HepG2 (cell line): ENCODE measurements around the gene NECTIN2. TPM values are rescaled to one million over a fixed set of nuclear protein-coding genes. Genes with fewer than 3 reads are reported as not detected.

Experiments
- ASH2L ChIP-seq: fragments of 300-600, 200-600 bp; sonication (generic); IDR thresholded peaks from 2 replicates; pipeline ENCODE4 v1.7.0; 2017; ENCODE audit warnings: low read depth, mild to moderate bottlenecking, moderate library complexity, mixed read lengths, low read length; ENCODE audit not compliant: insufficient read length
- CBFB ChIP-seq: sonication (generic); formaldehyde crosslinking; IDR thresholded peaks from 2 replicates; pipeline ENCODE4 v1.4.0; 2020; ENCODE audit warnings: missing genetic modification reagents
- HDAC2 ChIP-seq: sonication (generic); formaldehyde crosslinking; IDR thresholded peaks from 2 replicates; pipeline ENCODE4 v1.4.0; 2020; ENCODE audit warnings: missing genetic modification reagents
- HMG20A ChIP-seq: IDR thresholded peaks from 2 replicates; pipeline ENCODE4 v1.6.1; 2016; ENCODE audit warnings: borderline replicate concordance
- HNRNPUL1 ChIP-seq: fragments of 200-400 bp; formaldehyde crosslinking; IDR thresholded peaks from 2 replicates; pipeline ENCODE4 v1.6.1; 2017; ENCODE audit warnings: low read depth, mild to moderate bottlenecking, low read length, moderate library complexity
- KLF11 ChIP-seq: IDR thresholded peaks from 2 replicates; pipeline ENCODE4 v1.6.1; 2016; ENCODE audit warnings: missing compliant biosample characterization
- MXI1 ChIP-seq: IDR thresholded peaks from 3 replicates; pipeline ENCODE4 v1.6.1; 2012; ENCODE audit warnings: low read depth, low read length, inconsistent platforms, borderline replicate concordance
- NFIB ChIP-seq: sonication (generic); formaldehyde crosslinking; IDR thresholded peaks from 2 replicates; pipeline ENCODE4 v1.9.0; 2021; ENCODE audit warnings: missing genetic modification reagents, mild to moderate bottlenecking, borderline replicate concordance
- SNAI1 ChIP-seq: sonication (generic); formaldehyde crosslinking; IDR thresholded peaks from 2 replicates; pipeline ENCODE4 v1.5.0; 2020; ENCODE audit warnings: mild to moderate bottlenecking, missing genetic modification reagents, borderline replicate concordance
- TAF1 ChIP-seq: sonication (generic); formaldehyde crosslinking; IDR thresholded peaks from 2 replicates; pipeline ENCODE4 v1.4.0; 2020; ENCODE audit warnings: missing genetic modification reagents
- TFDP1 ChIP-seq: IDR thresholded peaks from 2 replicates; pipeline ENCODE4 v1.6.1; 2016; ENCODE audit warnings: missing compliant biosample characterization, missing genetic modification reagents, borderline replicate concordance
- THAP9 ChIP-seq: sonication (generic); formaldehyde crosslinking; IDR thresholded peaks from 2 replicates; pipeline ENCODE4; 2020; ENCODE audit warnings: missing genetic modification reagents, mild to moderate bottlenecking, borderline replicate concordance
- ZNF10 ChIP-seq: sonication (generic); formaldehyde crosslinking; IDR thresholded peaks from 2 replicates; pipeline ENCODE4 v1.4.0; 2020; ENCODE audit warnings: mild to moderate bottlenecking, low read depth, missing genetic modification reagents, borderline replicate concordance
- ZNF292 ChIP-seq: sonication (generic); formaldehyde crosslinking; IDR thresholded peaks from 2 replicates; pipeline ENCODE4 v1.8.1; 2022; ENCODE audit warnings: mild to moderate bottlenecking, low read depth, missing genetic modification reagents, borderline replicate concordance
- ZNF501 ChIP-seq: sonication (generic); formaldehyde crosslinking; IDR thresholded peaks from 2 replicates; pipeline ENCODE4 v1.5.1; 2020; ENCODE audit warnings: mild to moderate bottlenecking, moderate library complexity, missing genetic modification reagents
- ZNF572 ChIP-seq: sonication (generic); formaldehyde crosslinking; IDR thresholded peaks from 2 replicates; pipeline ENCODE4 v1.5.1; 2020; ENCODE audit warnings: mild to moderate bottlenecking, missing genetic modification reagents
- polyA plus RNA-seq, 8 experiments: library from polyadenylated mRNA; depleted of rRNA in 3 of 8; stranded (reverse) in 7 of 8; unstranded in 1 of 8; fragments of >200 nt; fragmentation: Illumina TruSeq in 4 of 8; extraction: Trizol in 4 of 8; gene quantifications; 2 replicates each; pipeline versions ENCODE4 v1.2.1 to v1.2.3, GENCODE V29; 2011 to 2016; ENCODE audit warnings: low read depth in 4 of 8, missing spikeins in 1 of 8, mixed read lengths in 1 of 8; ENCODE audit not compliant: insufficient read depth in 1 of 8
- total RNA-seq, 5 experiments: library from RNA; depleted of rRNA; stranded (reverse); fragments of >200 nt; fragmentation: Illumina TruSeq; extraction: Trizol; gene quantifications; 2 replicates each; pipeline ENCODE4 v1.2.3, GENCODE V29; 2016; ENCODE audit warnings: low read depth in 1 of 5
- TF ChIP-seq, protein P1 (sequence below): sonication (generic); formaldehyde crosslinking; IDR thresholded peaks from 2 replicates; pipeline ENCODE4 v1.4.0; 2020; ENCODE audit warnings: missing genetic modification reagents, borderline replicate concordance
- TF ChIP-seq, protein P2 (sequence below): IDR thresholded peaks from 2 replicates; pipeline ENCODE4 v1.6.1; 2018; ENCODE audit warnings: missing genetic modification reagents, mild to moderate bottlenecking, missing compliant biosample characterization
- TF ChIP-seq, protein P3 (sequence below): sonication (generic); formaldehyde crosslinking; IDR thresholded peaks from 2 replicates; pipeline ENCODE4 v1.4.0; 2020; ENCODE audit warnings: missing genetic modification reagents

NECTIN2 gene
- total and polyA plus RNA-seq, 2 of the 13 experiments (the other 11 are each of a cell fraction or from before 2014, with no cell fraction given): 75.4 to 114 TPM

- TF ChIP-seq TAF1 (CRISPR knock-in tag): 0 out of 2 replicates have a peak, but pooled peaks have one; percentile 8
- TF ChIP-seq KLF11 (CRISPR knock-in tag): no peak
- no peak for TF ChIP-seq ZNF10
- no peak for TF ChIP-seq SNAI1 (CRISPR knock-in tag)
- TF ChIP-seq TFDP1: peak; percentile 23; the same call in 1 of the 2 replicates
- TF ChIP-seq, protein P1, sequence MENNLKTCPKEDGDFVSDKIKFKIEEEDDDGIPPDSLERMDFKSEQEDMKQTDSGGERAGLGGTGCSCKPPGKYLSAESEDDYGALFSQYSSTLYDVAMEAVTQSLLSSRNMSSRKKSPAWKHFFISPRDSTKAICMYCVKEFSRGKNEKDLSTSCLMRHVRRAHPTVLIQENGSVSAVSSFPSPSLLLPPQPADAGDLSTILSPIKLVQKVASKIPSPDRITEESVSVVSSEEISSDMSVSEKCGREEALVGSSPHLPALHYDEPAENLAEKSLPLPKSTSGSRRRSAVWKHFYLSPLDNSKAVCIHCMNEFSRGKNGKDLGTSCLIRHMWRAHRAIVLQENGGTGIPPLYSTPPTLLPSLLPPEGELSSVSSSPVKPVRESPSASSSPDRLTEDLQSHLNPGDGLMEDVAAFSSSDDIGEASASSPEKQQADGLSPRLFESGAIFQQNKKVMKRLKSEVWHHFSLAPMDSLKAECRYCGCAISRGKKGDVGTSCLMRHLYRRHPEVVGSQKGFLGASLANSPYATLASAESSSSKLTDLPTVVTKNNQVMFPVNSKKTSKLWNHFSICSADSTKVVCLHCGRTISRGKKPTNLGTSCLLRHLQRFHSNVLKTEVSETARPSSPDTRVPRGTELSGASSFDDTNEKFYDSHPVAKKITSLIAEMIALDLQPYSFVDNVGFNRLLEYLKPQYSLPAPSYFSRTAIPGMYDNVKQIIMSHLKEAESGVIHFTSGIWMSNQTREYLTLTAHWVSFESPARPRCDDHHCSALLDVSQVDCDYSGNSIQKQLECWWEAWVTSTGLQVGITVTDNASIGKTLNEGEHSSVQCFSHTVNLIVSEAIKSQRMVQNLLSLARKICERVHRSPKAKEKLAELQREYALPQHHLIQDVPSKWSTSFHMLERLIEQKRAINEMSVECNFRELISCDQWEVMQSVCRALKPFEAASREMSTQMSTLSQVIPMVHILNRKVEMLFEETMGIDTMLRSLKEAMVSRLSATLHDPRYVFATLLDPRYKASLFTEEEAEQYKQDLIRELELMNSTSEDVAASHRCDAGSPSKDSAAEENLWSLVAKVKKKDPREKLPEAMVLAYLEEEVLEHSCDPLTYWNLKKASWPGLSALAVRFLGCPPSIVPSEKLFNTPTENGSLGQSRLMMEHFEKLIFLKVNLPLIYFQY (CRISPR knock-in tag): no peak
- TF ChIP-seq HMG20A (CRISPR knock-in tag): no peak
- TF ChIP-seq ZNF292: no peak
- TF ChIP-seq MXI1: peak; percentile 53; the same call in 1 of the 3 replicates
- TF ChIP-seq, protein P2, sequence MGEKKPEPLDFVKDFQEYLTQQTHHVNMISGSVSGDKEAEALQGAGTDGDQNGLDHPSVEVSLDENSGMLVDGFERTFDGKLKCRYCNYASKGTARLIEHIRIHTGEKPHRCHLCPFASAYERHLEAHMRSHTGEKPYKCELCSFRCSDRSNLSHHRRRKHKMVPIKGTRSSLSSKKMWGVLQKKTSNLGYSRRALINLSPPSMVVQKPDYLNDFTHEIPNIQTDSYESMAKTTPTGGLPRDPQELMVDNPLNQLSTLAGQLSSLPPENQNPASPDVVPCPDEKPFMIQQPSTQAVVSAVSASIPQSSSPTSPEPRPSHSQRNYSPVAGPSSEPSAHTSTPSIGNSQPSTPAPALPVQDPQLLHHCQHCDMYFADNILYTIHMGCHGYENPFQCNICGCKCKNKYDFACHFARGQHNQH (CRISPR knock-in tag): 0 out of 2 replicates have a peak, but pooled peaks have one; percentile 6
- no peak for TF ChIP-seq HNRNPUL1
- TF ChIP-seq CBFB (CRISPR knock-in tag): no peak
- no peak for TF ChIP-seq ZNF572
- TF ChIP-seq HDAC2 (CRISPR knock-in tag): peak; percentile 39; the same call in 1 of the 2 replicates
- TF ChIP-seq, protein P3, sequence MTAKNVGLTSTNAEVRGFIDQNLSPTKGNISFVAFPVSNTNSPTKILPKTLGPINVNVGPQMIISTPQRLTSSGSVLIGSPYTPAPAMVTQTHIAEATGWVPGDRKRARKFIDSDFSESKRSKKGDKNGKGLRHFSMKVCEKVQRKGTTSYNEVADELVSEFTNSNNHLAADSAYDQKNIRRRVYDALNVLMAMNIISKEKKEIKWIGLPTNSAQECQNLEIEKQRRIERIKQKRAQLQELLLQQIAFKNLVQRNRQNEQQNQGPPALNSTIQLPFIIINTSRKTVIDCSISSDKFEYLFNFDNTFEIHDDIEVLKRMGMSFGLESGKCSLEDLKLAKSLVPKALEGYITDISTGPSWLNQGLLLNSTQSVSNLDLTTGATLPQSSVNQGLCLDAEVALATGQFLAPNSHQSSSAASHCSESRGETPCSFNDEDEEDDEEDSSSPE (CRISPR knock-in tag): no peak
- no peak for TF ChIP-seq ZNF501 (CRISPR knock-in tag)
- TF ChIP-seq ASH2L: no peak
- TF ChIP-seq THAP9 (CRISPR knock-in tag): 0 out of 2 replicates have a peak, but pooled peaks have one; percentile 6
- TF ChIP-seq NFIB: no peak
Observed at GRCh38 chr19:44799627-44800346, 46.3 kb upstream of the NECTIN2 start (continued).
